Measurements from ENCODE around the gene KRT5.

DNA sequence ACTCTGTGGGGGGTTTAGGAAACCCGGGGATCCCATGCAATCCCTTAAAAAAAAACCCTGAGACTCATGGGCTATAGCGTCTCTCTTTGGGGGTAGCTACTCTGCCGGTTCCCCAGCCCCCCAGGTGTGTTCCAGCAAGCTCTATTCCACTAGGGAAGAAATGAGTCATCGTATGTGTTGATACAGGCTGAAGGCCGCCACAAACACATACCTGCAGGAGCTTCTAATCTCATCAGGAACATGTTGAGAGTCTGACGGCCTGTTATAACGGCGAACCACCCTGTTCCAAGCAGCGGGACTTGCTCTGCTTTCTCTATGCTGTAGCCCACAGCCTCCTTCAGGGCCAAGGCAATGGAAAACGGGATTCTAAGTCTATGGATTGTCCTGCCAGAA is 977 bp upstream of the KRT5 start:
- no peak for TF ChIP-seq ARNTL (CRISPR knock-in tag; IDR thresholded peaks at IDR 0.05; ENCODE audit: borderline replicate concordance, low read depth)
- TF ChIP-seq ZFP30 (CRISPR knock-in tag; IDR thresholded peaks at IDR 0.05): no peak
- TF ChIP-seq, protein P1, sequence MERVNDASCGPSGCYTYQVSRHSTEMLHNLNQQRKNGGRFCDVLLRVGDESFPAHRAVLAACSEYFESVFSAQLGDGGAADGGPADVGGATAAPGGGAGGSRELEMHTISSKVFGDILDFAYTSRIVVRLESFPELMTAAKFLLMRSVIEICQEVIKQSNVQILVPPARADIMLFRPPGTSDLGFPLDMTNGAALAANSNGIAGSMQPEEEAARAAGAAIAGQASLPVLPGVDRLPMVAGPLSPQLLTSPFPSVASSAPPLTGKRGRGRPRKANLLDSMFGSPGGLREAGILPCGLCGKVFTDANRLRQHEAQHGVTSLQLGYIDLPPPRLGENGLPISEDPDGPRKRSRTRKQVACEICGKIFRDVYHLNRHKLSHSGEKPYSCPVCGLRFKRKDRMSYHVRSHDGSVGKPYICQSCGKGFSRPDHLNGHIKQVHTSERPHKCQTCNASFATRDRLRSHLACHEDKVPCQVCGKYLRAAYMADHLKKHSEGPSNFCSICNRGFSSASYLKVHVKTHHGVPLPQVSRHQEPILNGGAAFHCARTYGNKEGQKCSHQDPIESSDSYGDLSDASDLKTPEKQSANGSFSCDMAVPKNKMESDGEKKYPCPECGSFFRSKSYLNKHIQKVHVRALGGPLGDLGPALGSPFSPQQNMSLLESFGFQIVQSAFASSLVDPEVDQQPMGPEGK (CRISPR knock-in tag; IDR thresholded peaks at IDR 0.05; ENCODE audit: borderline replicate concordance): no peak
- no peak for TF ChIP-seq RARB (CRISPR knock-in tag; IDR thresholded peaks at IDR 0.05)
- TF ChIP-seq ISL1 (CRISPR knock-in tag; IDR thresholded peaks at IDR 0.05): no peak
- TF ChIP-seq, protein P2, sequence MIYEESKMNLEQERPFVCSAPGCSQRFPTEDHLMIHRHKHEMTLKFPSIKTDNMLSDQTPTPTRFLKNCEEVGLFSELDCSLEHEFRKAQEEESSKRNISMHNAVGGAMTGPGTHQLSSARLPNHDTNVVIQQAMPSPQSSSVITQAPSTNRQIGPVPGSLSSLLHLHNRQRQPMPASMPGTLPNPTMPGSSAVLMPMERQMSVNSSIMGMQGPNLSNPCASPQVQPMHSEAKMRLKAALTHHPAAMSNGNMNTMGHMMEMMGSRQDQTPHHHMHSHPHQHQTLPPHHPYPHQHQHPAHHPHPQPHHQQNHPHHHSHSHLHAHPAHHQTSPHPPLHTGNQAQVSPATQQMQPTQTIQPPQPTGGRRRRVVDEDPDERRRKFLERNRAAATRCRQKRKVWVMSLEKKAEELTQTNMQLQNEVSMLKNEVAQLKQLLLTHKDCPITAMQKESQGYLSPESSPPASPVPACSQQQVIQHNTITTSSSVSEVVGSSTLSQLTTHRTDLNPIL (CRISPR knock-in tag; IDR thresholded peaks at IDR 0.05; ENCODE audit: low read depth): no peak
- TF ChIP-seq ZC3H10 (CRISPR knock-in tag; IDR thresholded peaks at IDR 0.05): no peak
- no peak for TF ChIP-seq TCF4 (CRISPR knock-in tag; IDR thresholded peaks at IDR 0.05; ENCODE audit: borderline replicate concordance)
- TF ChIP-seq, protein P3, sequence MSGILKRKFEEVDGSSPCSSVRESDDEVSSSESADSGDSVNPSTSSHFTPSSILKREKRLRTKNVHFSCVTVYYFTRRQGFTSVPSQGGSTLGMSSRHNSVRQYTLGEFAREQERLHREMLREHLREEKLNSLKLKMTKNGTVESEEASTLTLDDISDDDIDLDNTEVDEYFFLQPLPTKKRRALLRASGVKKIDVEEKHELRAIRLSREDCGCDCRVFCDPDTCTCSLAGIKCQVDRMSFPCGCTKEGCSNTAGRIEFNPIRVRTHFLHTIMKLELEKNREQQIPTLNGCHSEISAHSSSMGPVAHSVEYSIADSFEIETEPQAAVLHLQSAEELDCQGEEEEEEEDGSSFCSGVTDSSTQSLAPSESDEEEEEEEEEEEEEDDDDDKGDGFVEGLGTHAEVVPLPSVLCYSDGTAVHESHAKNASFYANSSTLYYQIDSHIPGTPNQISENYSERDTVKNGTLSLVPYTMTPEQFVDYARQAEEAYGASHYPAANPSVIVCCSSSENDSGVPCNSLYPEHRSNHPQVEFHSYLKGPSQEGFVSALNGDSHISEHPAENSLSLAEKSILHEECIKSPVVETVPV (CRISPR knock-in tag; IDR thresholded peaks at IDR 0.05): no peak
- TF ChIP-seq PPARA (CRISPR knock-in tag; IDR thresholded peaks at IDR 0.05; ENCODE audit: borderline replicate concordance): no peak
- TF ChIP-seq SNAI2 (CRISPR knock-in tag; IDR thresholded peaks at IDR 0.05): no peak
- TF ChIP-seq CSDC2 (CRISPR knock-in tag; IDR thresholded peaks at IDR 0.05): no peak
- TF ChIP-seq ZNF70 (CRISPR knock-in tag; IDR thresholded peaks at IDR 0.05): no peak
- no peak for TF ChIP-seq ZNF8 (CRISPR knock-in tag; IDR thresholded peaks at IDR 0.05)

Measured in SK-N-SH treated with all-trans-retinoic acid at 6 μM for 48 hours (cell line).